Small intestine (tissue), 4 donors: ENCODE measurements around the gene SERBP1. TPM values are rescaled to one million over a fixed set of nuclear protein-coding genes. Genes with fewer than 3 reads are reported as not detected.

Experiments used
- polyA plus RNA-seq, 4 donors: library from polyadenylated mRNA; stranded (reverse) in 3 of 4; unstranded in 1 of 4; fragments of 200-250 nt in 3 of 4; fragments of 120-200 nt in 1 of 4; gene quantifications; one replicate each; pipeline versions ENCODE4 v1.2.1 to v1.2.3, GENCODE V29; 2013
- donor health status: healthy with polysubstance abuse.
- donor health status: Bipolar disorder and iron deficiency.
- donor health status: healthy.

Gene SERBP1
- polyA plus RNA-seq, 4 donors, result 90.8 to 311 (median 153) TPM

Other genes with a start within 250 kb of the SERBP1 start
- gene IL12RB2, start 122.5 kb downstream of the SERBP1 start, polyA plus RNA-seq, result under 1 TPM in 3 of 4 donors, not detected in 1; 0.21 to 0.54 (median 0.52) TPM